Ectodermal cell (in vitro differentiated cells): Measurements from ENCODE around the gene LIPK.

ENCODE experiments used
- H3K27ac ChIP-seq: 2 replicates; pipeline ENCODE4 v1.7.0; 2013; ENCODE audit warnings: mild to moderate bottlenecking, low read depth, low read length; ENCODE audit not compliant: insufficient read depth, poor library complexity, severe bottlenecking
- H3K27me3 ChIP-seq: 2 replicates; pipeline ENCODE4 v1.7.0; 2013; ENCODE audit warnings: mild to moderate bottlenecking, low read length; ENCODE audit not compliant: insufficient read depth, control insufficient read depth, poor library complexity, severe bottlenecking
- H3K36me3 ChIP-seq: one replicate; pipeline ENCODE4 v1.7.0; 2013; ENCODE audit warnings: low read length; ENCODE audit not compliant: control insufficient read depth, insufficient read depth
- H3K4me1 ChIP-seq: one replicate; pipeline ENCODE4 v1.7.0; 2013; ENCODE audit warnings: low read length; ENCODE audit not compliant: control insufficient read depth, insufficient read depth
- H3K4me3 ChIP-seq: 2 replicates; pipeline ENCODE4 v1.7.0; 2013; ENCODE audit warnings: low read depth, low read length, control low read depth; ENCODE audit not compliant: insufficient read depth
- H3K9me3 ChIP-seq: 2 replicates; pipeline ENCODE4 v1.7.0; 2013; ENCODE audit warnings: mild to moderate bottlenecking, low read length, moderate library complexity; ENCODE audit not compliant: control insufficient read depth
- WGBS, 2 experiments: methylation state at CpG; one replicate each; pipeline ENCODE4 v1.1.7; 2013; ENCODE audit warnings: missing lambda C conversion rate in 2 of 2; 5-methylcytosine and 5-hydroxymethylcytosine counted together

The LIPK gene

DNA sequence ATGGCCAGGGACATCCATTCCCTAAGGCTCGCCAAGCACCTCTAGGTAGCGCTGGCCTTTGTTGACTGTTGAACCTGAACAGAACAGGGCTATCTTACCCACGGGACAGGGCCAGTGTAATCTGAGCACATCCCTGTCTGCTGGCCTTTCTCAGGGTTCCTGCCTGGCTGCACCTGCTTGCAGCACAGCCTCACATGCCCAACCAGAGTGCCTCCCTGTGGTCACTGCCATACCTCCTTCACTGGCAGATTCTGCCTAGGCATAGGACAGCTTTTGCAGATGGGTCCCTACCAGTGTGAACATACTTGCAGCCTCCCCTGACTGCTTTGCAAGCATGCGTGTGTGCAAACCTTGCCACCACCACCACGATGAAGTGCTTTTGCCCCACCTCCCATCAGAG, 38.0 kb downstream of the LIPK start:
- H3K27ac ChIP-seq = no peak overlapping the region
- no peaks in the 10 kb centered on the region for H3K9me3 ChIP-seq
- H3K4me3 ChIP-seq = no peak overlapping the region
- H3K36me3 ChIP-seq = no peaks in the 10 kb centered on the region
- no peaks in the 10 kb centered on the region for H3K4me1 ChIP-seq
- WGBS, 2 experiments = 76% methylated on average over 5 of the region's 5 CpGs
- no peaks in the 10 kb centered on the region for H3K27me3 ChIP-seq

DNA sequence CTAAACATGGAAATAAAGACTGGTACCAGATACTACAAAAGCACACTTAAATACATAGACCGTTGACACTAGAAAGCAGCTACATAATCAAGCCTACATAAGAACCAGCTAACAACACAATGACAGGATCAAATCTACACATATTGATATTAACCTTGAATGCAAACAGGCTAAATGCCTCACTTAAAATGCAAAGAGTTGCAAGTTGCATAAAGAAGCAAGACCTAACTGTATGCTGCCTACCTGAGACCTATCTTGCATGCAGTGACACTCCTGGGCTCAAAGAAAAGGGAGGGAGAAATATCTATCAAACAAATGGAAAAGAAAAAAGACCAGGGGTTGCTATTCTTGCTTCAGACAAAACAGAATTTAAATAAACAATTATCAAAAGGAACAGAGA, 39.6 kb downstream of the LIPK start:
- no peak overlapping the region for H3K27ac ChIP-seq
- no peaks in the 10 kb centered on the region for H3K27me3 ChIP-seq
- no peaks in the 10 kb centered on the region for H3K36me3 ChIP-seq
- WGBS, 2 experiments = 89 to 94% methylated on average over 1 of the region's 1 CpG
- H3K9me3 ChIP-seq = no peaks in the 10 kb centered on the region
- no peak overlapping the region for H3K4me3 ChIP-seq
- H3K4me1 ChIP-seq = no peaks in the 10 kb centered on the region

DNA sequence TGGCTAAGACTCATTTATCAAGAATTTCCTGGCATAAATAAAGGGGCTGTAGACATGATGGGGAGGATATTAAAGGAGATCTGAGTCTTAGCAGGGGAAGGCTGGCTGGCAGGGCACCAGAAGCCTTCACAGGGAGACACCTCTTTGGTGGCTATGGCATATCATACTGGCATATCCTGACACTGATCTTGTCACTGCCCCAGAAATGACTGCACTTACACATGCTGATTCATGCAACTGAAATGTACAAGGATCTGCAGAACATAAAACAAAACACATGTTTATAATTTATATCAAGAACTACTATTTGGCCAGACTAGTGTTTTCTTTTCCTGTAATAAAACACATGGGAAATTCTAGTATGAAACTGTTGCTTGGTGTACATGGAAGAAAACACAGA, 48.2 kb downstream of the LIPK start:
- Histone ChIP-seq H3K27ac (no peak overlapping the region), H3K4me1 (no peaks in the 10 kb centered on the region), H3K4me3 (no peak overlapping the region), H3K36me3 (no peaks in the 10 kb centered on the region), H3K9me3 (no peaks in the 10 kb centered on the region), H3K27me3 (no peaks in the 10 kb centered on the region)

DNA sequence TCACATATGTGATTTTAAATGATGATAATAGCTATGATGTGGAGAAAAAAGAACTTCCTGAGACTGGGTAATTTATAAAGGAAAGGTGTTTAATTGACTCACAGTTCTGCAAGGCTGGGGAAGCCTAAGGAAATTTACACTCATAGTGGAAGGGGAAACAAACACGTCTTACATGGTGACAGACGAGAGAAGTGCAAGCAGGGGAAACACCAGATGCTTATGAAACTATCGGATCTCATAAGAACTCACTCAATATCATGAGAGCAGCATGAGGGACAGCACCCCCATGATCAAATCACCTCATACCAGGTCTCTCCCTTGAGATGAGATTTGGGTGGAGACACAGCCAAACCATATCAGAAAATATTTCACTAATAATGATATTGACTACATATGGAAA, 49.7 kb downstream of the LIPK start:
- H3K27ac ChIP-seq = no peak overlapping the region
- H3K4me1 ChIP-seq = no peaks in the 10 kb centered on the region
- H3K36me3 ChIP-seq = no peaks in the 10 kb centered on the region
- H3K9me3 ChIP-seq = no peaks in the 10 kb centered on the region
- H3K4me3 ChIP-seq = no peak overlapping the region
- WGBS, 2 experiments = 88 to 92% methylated on average over 3 of the region's 3 CpGs
- no peaks in the 10 kb centered on the region for H3K27me3 ChIP-seq

DNA sequence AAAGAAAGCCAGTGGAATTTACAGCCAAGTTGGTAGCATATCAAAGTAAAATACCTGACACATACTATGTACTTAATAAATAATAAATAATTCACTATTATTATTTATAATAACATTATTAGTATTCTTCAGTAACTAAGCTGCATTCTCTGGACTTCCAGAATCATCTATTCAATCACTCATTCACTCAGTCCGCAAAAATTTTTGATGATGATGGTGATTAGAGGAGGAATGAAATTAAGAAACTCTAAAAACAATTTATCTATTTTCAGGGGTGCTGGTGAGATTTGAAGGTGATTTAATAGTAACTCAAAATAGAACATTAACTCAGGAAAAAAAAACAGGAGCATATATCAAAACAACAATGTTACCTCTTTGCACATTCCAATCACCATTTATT, 50.6 kb downstream of the LIPK start:
- no peaks in the 10 kb centered on the region for H3K36me3 ChIP-seq
- H3K4me3 ChIP-seq = no peak overlapping the region
- no peaks in the 10 kb centered on the region for H3K27me3 ChIP-seq
- no CpG with 5 or more reads among the region's 1 CpG for WGBS, 2 experiments
- H3K27ac ChIP-seq = no peak overlapping the region
- H3K9me3 ChIP-seq = no peaks in the 10 kb centered on the region
- no peaks in the 10 kb centered on the region for H3K4me1 ChIP-seq

DNA sequence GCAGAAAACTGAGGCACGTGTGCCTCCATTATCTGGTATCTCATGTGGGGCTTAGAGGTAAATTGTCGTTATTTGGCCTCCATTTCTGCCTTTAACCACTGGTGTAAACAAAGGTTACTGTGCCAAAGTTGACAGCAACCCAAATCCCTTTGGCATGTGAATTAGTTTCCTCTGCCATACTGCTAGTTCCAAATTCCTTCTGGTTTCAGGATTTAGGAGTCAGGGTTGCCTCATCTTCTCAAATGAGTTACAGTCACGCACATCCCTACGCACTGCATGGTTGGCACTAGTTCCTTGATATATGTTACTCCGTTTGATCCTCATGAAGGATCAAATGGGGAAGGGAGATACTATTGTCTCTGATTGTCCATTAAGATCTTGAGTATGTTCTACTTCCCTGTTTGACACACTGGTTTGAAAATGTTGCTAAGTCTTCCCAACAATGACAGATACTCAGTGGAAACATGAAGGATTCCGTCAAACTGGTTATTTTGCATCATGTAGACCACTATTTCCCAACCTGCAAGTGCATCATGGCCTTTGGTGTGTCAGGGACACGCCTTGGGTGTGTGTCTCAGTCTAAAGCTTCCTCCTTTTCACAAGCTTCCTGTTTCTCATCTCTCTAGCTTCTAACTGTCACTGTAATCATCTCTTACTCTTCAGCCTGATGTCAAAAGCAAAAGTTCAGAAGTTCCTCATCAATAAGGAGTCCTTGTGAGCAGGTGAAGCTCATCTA, 53.5 kb downstream of the LIPK start, which contains the start of gene LIPN:
Gene LIPN (plus strand): TSS at position 655 of the 736 bp plus-strand sequence. CDS start 1,386 bp downstream, outside the sequence.
- WGBS, 2 experiments = 88 to 89% methylated on average over 7 of the region's 7 CpGs

DNA sequence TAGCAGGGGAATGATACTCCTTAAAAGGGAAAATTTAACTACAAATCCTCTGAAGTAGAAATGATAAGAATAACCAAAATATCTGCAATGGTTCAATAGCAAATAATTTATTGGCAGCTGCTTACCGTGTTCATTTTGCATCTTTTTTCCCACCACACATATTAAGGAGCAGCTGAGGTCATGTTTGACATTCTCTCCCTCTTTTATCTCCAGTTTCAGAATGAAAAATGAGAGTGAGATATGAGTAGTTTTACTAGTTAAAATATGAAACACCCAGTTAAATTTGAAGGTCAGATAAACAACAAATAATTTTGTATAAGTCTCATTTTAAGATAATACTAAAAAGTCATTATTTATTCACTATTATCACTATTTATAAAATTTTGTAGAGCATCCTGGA, 56.9 kb downstream of the LIPK start:
- WGBS, 2 experiments = 100% methylated on average over 1 of the region's 1 CpG
- Histone ChIP-seq H3K4me3 (no peak overlapping the region), H3K4me1 (no peaks in the 10 kb centered on the region), H3K27ac (no peak overlapping the region), H3K9me3 (no peaks in the 10 kb centered on the region), H3K36me3 (no peaks in the 10 kb centered on the region), H3K27me3 (no peaks in the 10 kb centered on the region)

More for the DNA sequence above, 53.5 kb downstream of the LIPK start, which contains the start of gene LIPN:
- Histone ChIP-seq H3K9me3 (no peaks in the 10 kb centered on the region), H3K4me1 (no peaks in the 10 kb centered on the region), H3K27ac (no peak within 1 kb of the TSS), H3K36me3 (no peaks in the 10 kb centered on the region), H3K4me3 (no peak within 1 kb of the TSS), H3K27me3 (no peaks in the 10 kb centered on the region)

DNA sequence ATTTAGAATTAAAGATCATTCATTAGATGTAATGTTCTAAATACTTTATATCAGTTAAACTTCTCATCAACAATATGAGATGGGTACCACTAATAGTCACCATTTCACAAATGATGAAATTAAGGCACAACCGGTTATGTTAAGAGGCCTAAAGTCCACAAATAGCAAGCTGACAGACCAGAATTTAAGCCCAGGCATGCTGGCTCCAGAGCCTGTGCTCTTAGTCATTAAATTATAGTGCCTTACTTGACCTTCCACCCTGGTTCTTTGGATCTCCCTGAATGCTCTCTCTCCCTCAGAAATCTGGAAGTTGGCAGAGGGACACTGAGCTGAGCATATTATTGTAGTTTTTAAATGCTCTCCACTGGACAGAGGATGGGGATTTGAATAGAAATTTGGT, 57.4 kb downstream of the LIPK start:
- Histone ChIP-seq H3K27me3 (no peaks in the 10 kb centered on the region), H3K4me1 (no peaks in the 10 kb centered on the region), H3K9me3 (no peaks in the 10 kb centered on the region), H3K27ac (no peak overlapping the region), H3K4me3 (no peak overlapping the region), H3K36me3 (no peaks in the 10 kb centered on the region)
- 84 to 87% methylated on average over 1 of the region's 1 CpG for WGBS, 2 experiments

DNA sequence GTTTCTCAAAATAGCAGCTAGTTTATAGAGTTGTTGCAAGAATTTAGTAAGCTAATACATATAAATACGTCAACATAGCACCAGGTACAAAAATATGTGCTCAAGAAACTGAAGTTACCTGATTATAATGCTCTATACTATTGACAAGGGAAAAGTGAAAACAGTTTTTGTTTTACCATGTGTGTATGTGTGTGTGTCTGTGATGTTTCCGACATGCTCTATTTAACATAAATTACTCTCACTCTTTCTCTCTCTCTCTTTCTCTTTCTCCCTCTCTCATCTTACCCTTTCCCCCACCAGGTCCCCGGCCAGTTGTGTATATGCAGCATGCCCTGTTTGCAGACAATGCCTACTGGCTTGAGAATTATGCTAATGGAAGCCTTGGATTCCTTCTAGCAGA, 58.1 kb downstream of the LIPK start:
- no peak overlapping the region for H3K27ac ChIP-seq
- H3K4me1 ChIP-seq = no peaks in the 10 kb centered on the region
- WGBS, 2 experiments = 88 to 91% methylated on average over 1 to 2 of the region's 3 CpGs
- H3K9me3 ChIP-seq = no peaks in the 10 kb centered on the region
- H3K4me3 ChIP-seq = no peak overlapping the region
- no peaks in the 10 kb centered on the region for H3K27me3 ChIP-seq
- H3K36me3 ChIP-seq = no peaks in the 10 kb centered on the region

DNA sequence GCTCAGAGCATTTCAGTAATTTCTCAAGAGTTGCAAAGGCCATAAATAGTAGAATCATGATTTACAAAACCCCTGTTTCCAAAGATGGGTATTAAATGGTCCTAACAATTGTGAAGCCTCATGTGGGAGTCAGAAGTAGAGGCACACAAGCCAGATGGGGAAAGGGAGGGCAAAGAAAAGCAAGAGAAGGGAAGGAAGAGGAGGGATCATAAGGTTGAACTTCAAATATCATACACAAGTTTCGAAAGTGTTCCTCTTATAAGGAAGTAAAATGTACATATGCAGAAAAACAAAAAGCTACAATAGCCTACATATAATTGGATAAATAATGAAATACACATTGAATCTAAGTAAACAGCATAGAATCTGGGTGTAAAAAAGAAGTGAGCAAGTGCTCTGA, 59.8 kb downstream of the LIPK start:
- no peaks in the 10 kb centered on the region for H3K4me1 ChIP-seq
- no peaks in the 10 kb centered on the region for H3K9me3 ChIP-seq
- no peaks in the 10 kb centered on the region for H3K36me3 ChIP-seq
- H3K27ac ChIP-seq = no peak overlapping the region
- no peak overlapping the region for H3K4me3 ChIP-seq
- no CpG with 5 or more reads among the region's 1 CpG for WGBS, 2 experiments
- no peaks in the 10 kb centered on the region for H3K27me3 ChIP-seq
